Lower lobe of right lung (tissue), 2 donors: Measurements from ENCODE around the gene OSBPL9. TPM values are rescaled to one million over a fixed set of nuclear protein-coding genes. Genes with fewer than 3 reads are reported as not detected.
"Not testable (repeated sequence)": the region's sequence is repeated elsewhere in the genome, so short reads cannot be mapped to it uniquely, and the experiment has no call there.

Experiments used
- ATAC-seq, 2 donors: fragments of 200-7000 bp; cut with Tn5 transposase; one replicate each; pipeline ENCODE4 v1.9.1; 2020 to 2022; ENCODE audit warnings: mild to moderate bottlenecking in 2 of 2, moderate library complexity in 2 of 2
- DNase-seq: peaks from one replicate; pipeline ENCODE4 v3.0.0-alpha.2; 2020
- H3K27ac ChIP-seq: fragments of 200-600 bp; one replicate; pipeline ENCODE4 v1.8.0; 2022
- H3K27me3 ChIP-seq: fragments of 200-600 bp; one replicate; pipeline ENCODE4 v1.8.0; 2022; ENCODE audit warnings: low read depth
- H3K36me3 ChIP-seq: fragments of 200-600 bp; one replicate; pipeline ENCODE4 v1.8.0; 2022; ENCODE audit warnings: mild to moderate bottlenecking
- H3K4me1 ChIP-seq: fragments of 200-600 bp; one replicate; pipeline ENCODE4 v1.8.0; 2022
- H3K4me3 ChIP-seq: fragments of 200-600 bp; one replicate; pipeline ENCODE4 v1.8.0; 2022; ENCODE audit warnings: mild to moderate bottlenecking
- H3K9me3 ChIP-seq: fragments of 200-600 bp; one replicate; pipeline ENCODE4 v1.8.0; 2022
- intact Hi-C: fragments of 100-400 bp; cut with DNase I; formaldehyde crosslinking; loops from one replicate; pipeline ENCODE4 v1.11.0; 2022
- total RNA-seq: library from RNA; stranded (reverse); fragmentation: NEBNext Ultra II Directional; extraction: Animal tissue kit (Norgen Biotek cat#: 25700); gene quantifications from one replicate; pipeline ENCODE4 v1.2.1, GENCODE V29; 2021
- TF ChIP-seq, protein P1 (sequence below): fragments of 200-600 bp; IDR thresholded peaks from one replicate; pipeline ENCODE4 v1.8.0; 2022; ENCODE audit warnings: antibody characterized with exemption, mild to moderate bottlenecking
- donor health status: DM: no; HTN: yes; CAD: no; lungs with severe emphysema.

The OSBPL9 gene
- total RNA-seq, 1 donor from 2014 or later, result 65.4 TPM

GRCh38 chr1:51691920-51692319 is 75.0 kb downstream of the OSBPL9 start:
- Histone ChIP-seq H3K27ac (no peak overlapping the region), H3K4me3 (no peak overlapping the region), H3K4me1 (peaks cover 23% of the 10 kb centered on the region), H3K9me3 (no peaks in the 10 kb centered on the region), H3K36me3 (no peaks in the 10 kb centered on the region), H3K27me3 (no peaks in the 10 kb centered on the region)
- ATAC-seq (no peak), DNase-seq (no peak)
- TF ChIP-seq, protein P1, sequence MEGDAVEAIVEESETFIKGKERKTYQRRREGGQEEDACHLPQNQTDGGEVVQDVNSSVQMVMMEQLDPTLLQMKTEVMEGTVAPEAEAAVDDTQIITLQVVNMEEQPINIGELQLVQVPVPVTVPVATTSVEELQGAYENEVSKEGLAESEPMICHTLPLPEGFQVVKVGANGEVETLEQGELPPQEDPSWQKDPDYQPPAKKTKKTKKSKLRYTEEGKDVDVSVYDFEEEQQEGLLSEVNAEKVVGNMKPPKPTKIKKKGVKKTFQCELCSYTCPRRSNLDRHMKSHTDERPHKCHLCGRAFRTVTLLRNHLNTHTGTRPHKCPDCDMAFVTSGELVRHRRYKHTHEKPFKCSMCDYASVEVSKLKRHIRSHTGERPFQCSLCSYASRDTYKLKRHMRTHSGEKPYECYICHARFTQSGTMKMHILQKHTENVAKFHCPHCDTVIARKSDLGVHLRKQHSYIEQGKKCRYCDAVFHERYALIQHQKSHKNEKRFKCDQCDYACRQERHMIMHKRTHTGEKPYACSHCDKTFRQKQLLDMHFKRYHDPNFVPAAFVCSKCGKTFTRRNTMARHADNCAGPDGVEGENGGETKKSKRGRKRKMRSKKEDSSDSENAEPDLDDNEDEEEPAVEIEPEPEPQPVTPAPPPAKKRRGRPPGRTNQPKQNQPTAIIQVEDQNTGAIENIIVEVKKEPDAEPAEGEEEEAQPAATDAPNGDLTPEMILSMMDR, result no peak
- intact Hi-C loops, result no loop called here

- ATAC-seq, result no peak
- no peak for DNase-seq
- Histone ChIP-seq H3K4me1 (peaks cover 23% of the 10 kb centered on the region), H3K9me3 (no peaks in the 10 kb centered on the region), H3K36me3 (no peaks in the 10 kb centered on the region), H3K27me3 (no peaks in the 10 kb centered on the region), H3K4me3 (no peak overlapping the region), H3K27ac (no peak overlapping the region)
- intact Hi-C loops, result no loop called here
- TF ChIP-seq, protein P1, result no peak
Observed at GRCh38 chr1:51693419-51694155, 76.7 kb downstream of the OSBPL9 start.

GRCh38 chr1:51697166-51697565 is 80.3 kb downstream of the OSBPL9 start:
- intact Hi-C loops, result no loop called here
- DNase-seq (no peak), ATAC-seq (no peak)
- Histone ChIP-seq H3K9me3 (no peaks in the 10 kb centered on the region), H3K4me3 (no peak overlapping the region), H3K4me1 (no peaks in the 10 kb centered on the region), H3K36me3 (no peaks in the 10 kb centered on the region), H3K27me3 (no peaks in the 10 kb centered on the region), H3K27ac (no peak overlapping the region)
- TF ChIP-seq, protein P1, result no peak

DNA sequence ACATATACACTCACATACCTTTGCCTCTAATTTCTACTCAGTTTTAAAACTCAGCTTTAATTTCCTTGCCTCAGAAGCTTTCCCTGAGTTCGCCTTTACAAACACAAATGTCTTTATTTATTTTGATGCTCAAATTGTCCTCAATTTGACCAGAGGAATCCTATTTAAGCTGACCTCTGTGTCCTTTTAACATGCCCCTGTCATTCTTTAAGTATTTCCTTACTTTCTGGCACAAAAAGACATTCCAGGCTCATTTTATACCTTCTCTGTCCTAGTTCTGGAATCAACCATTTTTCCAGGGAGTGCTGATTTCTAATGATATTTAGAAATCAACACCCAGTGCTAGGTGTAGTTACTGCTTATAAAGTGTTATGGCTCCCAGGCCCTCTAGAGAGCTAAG is 82.5 kb downstream of the OSBPL9 start:
- Histone ChIP-seq H3K27me3 (no peaks in the 10 kb centered on the region), H3K4me3 (no peak overlapping the region), H3K4me1 (no peaks in the 10 kb centered on the region), H3K36me3 (no peaks in the 10 kb centered on the region), H3K27ac (no peak overlapping the region), H3K9me3 (no peaks in the 10 kb centered on the region)
- DNase-seq (no peak), ATAC-seq (no peak)
- intact Hi-C loops, result no loop called here
- TF ChIP-seq, protein P1, result no peak

- ATAC-seq, H3K9me3 ChIP-seq, H3K27ac ChIP-seq, H3K4me1 ChIP-seq, intact Hi-C loops, DNase-seq, H3K27me3 ChIP-seq, H3K36me3 ChIP-seq, H3K4me3 ChIP-seq: not testable (repeated sequence)
Observed at GRCh38 chr1:51701782-51702181, 84.9 kb downstream of the OSBPL9 start.

DNA sequence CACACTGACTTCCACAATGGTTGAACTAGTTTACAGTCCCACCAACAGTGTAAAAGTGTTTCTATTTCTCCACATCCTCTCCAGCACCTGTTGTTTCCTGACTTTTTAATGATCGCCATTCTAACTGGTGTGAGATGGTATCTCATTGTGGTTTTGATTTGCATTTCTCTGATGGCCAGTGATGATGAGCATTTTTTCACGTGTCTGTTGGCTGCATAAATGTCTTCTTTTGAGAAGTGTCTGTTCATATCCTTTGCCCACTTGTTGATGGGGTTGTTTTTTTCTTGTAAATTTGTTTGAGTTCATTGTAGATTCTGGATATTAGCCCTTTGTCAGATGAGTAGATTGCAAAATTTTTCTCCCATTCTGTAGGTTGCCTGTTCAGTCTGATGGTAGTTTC is 85.3 kb downstream of the OSBPL9 start:
- H3K27me3 ChIP-seq, ATAC-seq, H3K36me3 ChIP-seq, H3K4me3 ChIP-seq, intact Hi-C loops, H3K9me3 ChIP-seq, H3K4me1 ChIP-seq, DNase-seq, H3K27ac ChIP-seq: not testable (repeated sequence)
